K562 (cell line): ENCODE data around the gene C19orf47.
A peak's percentile ranks its signal among the peaks of the same experiment; 100 is the strongest.

Source experiments
- E2F4 ChIP-seq: sonication (generic); formaldehyde crosslinking; IDR thresholded peaks from 2 replicates; pipeline ENCODE4 v1.8.0; 2022; ENCODE audit warnings: mild to moderate bottlenecking, low read depth, missing genetic modification reagents
- EP300 ChIP-seq: IDR thresholded peaks from 2 replicates; pipeline ENCODE4 v1.6.1; 2012; ENCODE audit warnings: low read length, improper control_type of control experiment
- JUND ChIP-seq, 2 experiments: IDR thresholded peaks; 2 replicates in 1 of 2; 3 replicates in 1 of 2; pipeline ENCODE4 v1.6.1; 2011; ENCODE audit warnings: borderline replicate concordance in 2 of 2, low read depth in 2 of 2, low read length in 2 of 2, improper control_type of control experiment in 1 of 2, missing biosample characterization in 1 of 2, missing genetic modification characterization in 1 of 2, missing genetic modification reagents in 1 of 2
- KLF13 ChIP-seq: fragments of 450-650 bp; IDR thresholded peaks from 2 replicates; pipeline ENCODE4 v1.6.1; 2016; ENCODE audit warnings: missing genetic modification characterization, low read depth, mild to moderate bottlenecking, missing compliant biosample characterization, moderate library complexity, borderline replicate concordance
- MBD2 ChIP-seq: sonication (generic); IDR thresholded peaks from 2 replicates; pipeline ENCODE4 v1.6.1; 2016; ENCODE audit warnings: low read depth, borderline replicate concordance
- NCOA1 ChIP-seq: fragments of 450-650 bp; IDR thresholded peaks from 2 replicates; pipeline ENCODE4 v1.6.1; 2016; ENCODE audit warnings: low read depth
- SUPT5H ChIP-seq: fragments of 450-650 bp; IDR thresholded peaks from 2 replicates; pipeline ENCODE4 v1.6.1; 2016
- TEAD4 ChIP-seq, 2 experiments: sonication (generic) in 1 of 2; formaldehyde crosslinking in 1 of 2; IDR thresholded peaks; 2 replicates each; pipeline versions ENCODE4 v1.6.1 to v1.8.0; 2012 to 2022; ENCODE audit warnings: borderline replicate concordance in 1 of 2, inconsistent platforms in 1 of 2, low read length in 1 of 2, mild to moderate bottlenecking in 1 of 2, missing genetic modification reagents in 1 of 2
- TGIF2 ChIP-seq: sonication (generic); formaldehyde crosslinking; IDR thresholded peaks from 2 replicates; pipeline ENCODE4 v1.8.1; 2022; ENCODE audit warnings: mild to moderate bottlenecking, missing genetic modification reagents, moderate library complexity
- VEZF1 ChIP-seq: fragments of 200-800 bp; sonication (Bioruptor generic); IDR thresholded peaks from 2 replicates; pipeline ENCODE4 v1.6.1; 2017; ENCODE audit warnings: missing genetic modification characterization, missing compliant biosample characterization

GRCh38 chr19:40363069-40363468 is 14.9 kb upstream of the C19orf47 start:
- TF ChIP-seq NCOA1 (no peak; the same call in 1 of the 2 replicates), TEAD4 (IDR thresholded peaks at IDR 0.05; ENCODE audit: low read length) (peak; percentile 55; the same call in 1 of the 2 replicates), TEAD4 (CRISPR knock-in tag; IDR thresholded peaks at IDR 0.05; ENCODE audit: borderline replicate concordance) (no peak), SUPT5H (no peak), MBD2 (no peak), JUND (IDR thresholded peaks at IDR 0.05; ENCODE audit: borderline replicate concordance, low read depth, low read length) (no peak), JUND (tag; IDR thresholded peaks at IDR 0.05; ENCODE audit: borderline replicate concordance, low read depth, low read length) (no peak), KLF13 (tag) (no peak), E2F4 (CRISPR knock-in tag) (no peak), TGIF2 (CRISPR knock-in tag) (no peak), VEZF1 (CRISPR knock-in tag) (peak; percentile 50; the same call in 1 of the 2 replicates), EP300 (peak; percentile 68)
